HepG2 (cell line): ENCODE results near the gene SLC35F6. TPM values are rescaled to one million over a fixed set of nuclear protein-coding genes. Genes with fewer than 3 reads are reported as not detected.

ENCODE experiments used
- GPN1 ChIP-seq: sonication (generic); formaldehyde crosslinking; IDR thresholded peaks from 2 replicates; pipeline ENCODE4 v1.5.1; 2020; ENCODE audit warnings: missing genetic modification reagents, borderline replicate concordance
- JUN ChIP-seq: sonication (generic); formaldehyde crosslinking; IDR thresholded peaks from 2 replicates; pipeline ENCODE4 v1.4.0; 2020; ENCODE audit warnings: mild to moderate bottlenecking, missing genetic modification reagents
- KLF9 ChIP-seq: IDR thresholded peaks from 2 replicates; pipeline ENCODE4 v1.6.1; 2016; ENCODE audit warnings: low read depth
- MAFG ChIP-seq: sonication (generic); formaldehyde crosslinking; IDR thresholded peaks from 2 replicates; pipeline ENCODE4 v1.5.1; 2020; ENCODE audit warnings: mild to moderate bottlenecking, missing genetic modification reagents
- MED13 ChIP-seq: sonication (generic); formaldehyde crosslinking; IDR thresholded peaks from 2 replicates; pipeline ENCODE4 v1.5.0; 2020; ENCODE audit warnings: missing genetic modification reagents
- NFKB2 ChIP-seq: sonication (generic); formaldehyde crosslinking; IDR thresholded peaks from 2 replicates; pipeline ENCODE4 v1.4.0; 2020; ENCODE audit warnings: missing genetic modification reagents, borderline replicate concordance
- PPARG ChIP-seq: conservative IDR thresholded peaks from 2 replicates; pipeline ENCODE4 v1.6.1; 2016; ENCODE audit warnings: missing biosample characterization, missing genetic modification reagents
- SRSF9 ChIP-seq: fragments of 200-400 bp; formaldehyde crosslinking; IDR thresholded peaks from 2 replicates; pipeline ENCODE4 v1.6.1; 2018; ENCODE audit warnings: borderline replicate concordance, mild to moderate bottlenecking, low read depth, low read length; ENCODE audit not compliant: insufficient read depth, poor library complexity, severe bottlenecking
- SRY ChIP-seq: sonication (generic); formaldehyde crosslinking; IDR thresholded peaks from 2 replicates; pipeline ENCODE4 v1.8.0; 2022; ENCODE audit warnings: mild to moderate bottlenecking, missing genetic modification reagents
- TCF12 ChIP-seq, 2 experiments: fragments of 450-650 bp in 1 of 2; sonication (generic) in 1 of 2; formaldehyde crosslinking in 1 of 2; IDR thresholded peaks; 2 replicates each; pipeline versions ENCODE4 v1.6.1 to v1.8.0; 2017 to 2022; ENCODE audit warnings: antibody characterized with exemption in 1 of 2, mild to moderate bottlenecking in 1 of 2, missing genetic modification reagents in 1 of 2, moderate library complexity in 1 of 2
- TSC22D2 ChIP-seq: sonication (generic); formaldehyde crosslinking; IDR thresholded peaks from 2 replicates; pipeline ENCODE4 v1.5.1; 2020; ENCODE audit warnings: missing genetic modification reagents, mild to moderate bottlenecking, borderline replicate concordance
- ZBTB3 ChIP-seq: sonication (generic); formaldehyde crosslinking; IDR thresholded peaks from 2 replicates; pipeline ENCODE4 v1.4.0; 2020; ENCODE audit warnings: low read depth, mild to moderate bottlenecking, moderate library complexity, missing genetic modification reagents, borderline replicate concordance
- ZNF136 ChIP-seq: sonication (generic); formaldehyde crosslinking; IDR thresholded peaks from 2 replicates; pipeline ENCODE4 v1.8.1; 2022; ENCODE audit warnings: low read depth, mild to moderate bottlenecking, moderate library complexity, missing genetic modification reagents
- ZNF577 ChIP-seq: sonication (generic); formaldehyde crosslinking; IDR thresholded peaks from 2 replicates; pipeline ENCODE4 v1.4.0; 2020; ENCODE audit warnings: mild to moderate bottlenecking, low read depth, missing genetic modification reagents, borderline replicate concordance
- ZNF619 ChIP-seq: sonication (generic); formaldehyde crosslinking; IDR thresholded peaks from 2 replicates; pipeline ENCODE4 v1.4.0; 2020; ENCODE audit warnings: mild to moderate bottlenecking, missing genetic modification reagents
- polyA plus RNA-seq, 8 experiments: library from polyadenylated mRNA; depleted of rRNA in 3 of 8; stranded (reverse) in 7 of 8; unstranded in 1 of 8; fragments of >200 nt; fragmentation: Illumina TruSeq in 4 of 8; extraction: Trizol in 4 of 8; gene quantifications; 2 replicates each; pipeline versions ENCODE4 v1.2.1 to v1.2.3, GENCODE V29; 2011 to 2016; ENCODE audit warnings: low read depth in 4 of 8, missing spikeins in 1 of 8, mixed read lengths in 1 of 8; ENCODE audit not compliant: insufficient read depth in 1 of 8
- total RNA-seq, 5 experiments: library from RNA; depleted of rRNA; stranded (reverse); fragments of >200 nt; fragmentation: Illumina TruSeq; extraction: Trizol; gene quantifications; 2 replicates each; pipeline ENCODE4 v1.2.3, GENCODE V29; 2016; ENCODE audit warnings: low read depth in 1 of 5
- TF ChIP-seq, protein P1 (sequence below): IDR thresholded peaks from 2 replicates; pipeline ENCODE4 v1.4.0; 2020; ENCODE audit warnings: mild to moderate bottlenecking, missing genetic modification reagents
- TF ChIP-seq, protein P2 (sequence below): IDR thresholded peaks from 2 replicates; pipeline ENCODE4 v1.6.1; 2016; ENCODE audit warnings: mild to moderate bottlenecking
- TF ChIP-seq, protein P3 (sequence below): sonication (generic); formaldehyde crosslinking; IDR thresholded peaks from 2 replicates; pipeline ENCODE4 v1.4.0; 2020; ENCODE audit warnings: mild to moderate bottlenecking, missing genetic modification reagents

The SLC35F6 gene
- total and polyA plus RNA-seq, 2 of the 13 experiments (the other 11 are each of a cell fraction or from before 2014, with no cell fraction given) = 15.2 to 21.2 TPM

DNA sequence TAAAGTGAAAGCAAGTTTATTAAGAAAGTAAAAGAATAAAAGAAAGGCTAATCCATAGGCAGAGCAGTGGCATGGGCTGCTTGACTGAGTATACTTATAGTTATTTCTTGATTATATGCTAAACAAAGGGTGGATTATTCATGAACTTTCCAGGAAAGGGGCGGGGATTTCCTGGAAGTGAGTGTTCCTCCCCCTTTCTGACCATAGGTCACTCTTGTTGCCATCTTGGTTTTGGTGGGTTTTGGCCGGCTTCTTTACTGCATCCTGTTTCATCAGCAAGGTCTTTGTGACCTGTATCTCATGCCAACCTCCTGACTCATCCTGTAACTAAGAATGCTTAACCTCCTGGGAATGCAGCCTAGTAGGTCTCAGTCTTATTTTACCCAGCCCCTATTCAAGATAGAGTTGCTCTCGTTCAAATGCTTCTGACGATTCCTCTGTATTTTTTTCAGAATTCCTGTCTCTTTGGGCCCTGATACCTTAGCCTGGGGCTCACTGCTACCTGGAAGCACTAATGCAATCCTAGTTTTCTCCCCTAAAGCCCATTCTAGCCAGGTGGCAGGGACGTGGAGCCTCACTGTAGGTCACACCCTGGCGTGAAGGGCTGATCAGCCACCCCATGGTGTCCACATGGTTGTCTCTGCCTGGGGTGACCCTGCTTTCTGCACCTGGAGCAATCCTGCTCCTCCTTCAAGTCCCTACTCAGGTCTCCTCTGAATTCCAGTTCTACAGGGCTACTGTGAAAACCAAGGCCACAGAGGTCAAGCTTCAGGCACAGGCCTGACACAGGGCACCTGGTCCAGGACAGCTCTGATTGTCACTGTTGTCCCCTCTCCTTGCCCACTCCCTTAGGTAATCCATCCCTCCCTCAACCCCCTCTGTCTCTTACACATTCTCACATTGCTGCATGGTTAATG, 6.0 kb upstream of the SLC35F6 start (continued):
- TF ChIP-seq, protein P1, sequence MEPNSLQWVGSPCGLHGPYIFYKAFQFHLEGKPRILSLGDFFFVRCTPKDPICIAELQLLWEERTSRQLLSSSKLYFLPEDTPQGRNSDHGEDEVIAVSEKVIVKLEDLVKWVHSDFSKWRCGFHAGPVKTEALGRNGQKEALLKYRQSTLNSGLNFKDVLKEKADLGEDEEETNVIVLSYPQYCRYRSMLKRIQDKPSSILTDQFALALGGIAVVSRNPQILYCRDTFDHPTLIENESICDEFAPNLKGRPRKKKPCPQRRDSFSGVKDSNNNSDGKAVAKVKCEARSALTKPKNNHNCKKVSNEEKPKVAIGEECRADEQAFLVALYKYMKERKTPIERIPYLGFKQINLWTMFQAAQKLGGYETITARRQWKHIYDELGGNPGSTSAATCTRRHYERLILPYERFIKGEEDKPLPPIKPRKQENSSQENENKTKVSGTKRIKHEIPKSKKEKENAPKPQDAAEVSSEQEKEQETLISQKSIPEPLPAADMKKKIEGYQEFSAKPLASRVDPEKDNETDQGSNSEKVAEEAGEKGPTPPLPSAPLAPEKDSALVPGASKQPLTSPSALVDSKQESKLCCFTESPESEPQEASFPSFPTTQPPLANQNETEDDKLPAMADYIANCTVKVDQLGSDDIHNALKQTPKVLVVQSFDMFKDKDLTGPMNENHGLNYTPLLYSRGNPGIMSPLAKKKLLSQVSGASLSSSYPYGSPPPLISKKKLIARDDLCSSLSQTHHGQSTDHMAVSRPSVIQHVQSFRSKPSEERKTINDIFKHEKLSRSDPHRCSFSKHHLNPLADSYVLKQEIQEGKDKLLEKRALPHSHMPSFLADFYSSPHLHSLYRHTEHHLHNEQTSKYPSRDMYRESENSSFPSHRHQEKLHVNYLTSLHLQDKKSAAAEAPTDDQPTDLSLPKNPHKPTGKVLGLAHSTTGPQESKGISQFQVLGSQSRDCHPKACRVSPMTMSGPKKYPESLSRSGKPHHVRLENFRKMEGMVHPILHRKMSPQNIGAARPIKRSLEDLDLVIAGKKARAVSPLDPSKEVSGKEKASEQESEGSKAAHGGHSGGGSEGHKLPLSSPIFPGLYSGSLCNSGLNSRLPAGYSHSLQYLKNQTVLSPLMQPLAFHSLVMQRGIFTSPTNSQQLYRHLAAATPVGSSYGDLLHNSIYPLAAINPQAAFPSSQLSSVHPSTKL (CRISPR knock-in tag) = peak; percentile 80
- peak; percentile 63 for TF ChIP-seq PPARG (CRISPR knock-in tag)
- TF ChIP-seq KLF9 (CRISPR knock-in tag) = no peak
- TF ChIP-seq, protein P2, sequence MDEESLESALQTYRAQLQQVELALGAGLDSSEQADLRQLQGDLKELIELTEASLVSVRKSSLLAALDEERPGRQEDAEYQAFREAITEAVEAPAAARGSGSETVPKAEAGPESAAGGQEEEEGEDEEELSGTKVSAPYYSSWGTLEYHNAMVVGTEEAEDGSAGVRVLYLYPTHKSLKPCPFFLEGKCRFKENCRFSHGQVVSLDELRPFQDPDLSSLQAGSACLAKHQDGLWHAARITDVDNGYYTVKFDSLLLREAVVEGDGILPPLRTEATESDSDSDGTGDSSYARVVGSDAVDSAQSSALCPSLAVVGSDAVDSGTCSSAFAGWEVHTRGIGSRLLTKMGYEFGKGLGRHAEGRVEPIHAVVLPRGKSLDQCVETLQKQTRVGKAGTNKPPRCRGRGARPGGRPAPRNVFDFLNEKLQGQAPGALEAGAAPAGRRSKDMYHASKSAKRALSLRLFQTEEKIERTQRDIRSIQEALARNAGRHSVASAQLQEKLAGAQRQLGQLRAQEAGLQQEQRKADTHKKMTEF (CRISPR knock-in tag) = peak; percentile 70
- no peak for TF ChIP-seq ZNF136 (CRISPR knock-in tag)
- TF ChIP-seq NFKB2 = no peak
- TF ChIP-seq ZNF577 (CRISPR knock-in tag) = no peak
- TF ChIP-seq SRY (CRISPR knock-in tag) = no peak
- no peak for TF ChIP-seq ZBTB3 (CRISPR knock-in tag)
- TF ChIP-seq JUN = peak; percentile 63; the same call in 1 of the 2 replicates
- TF ChIP-seq ZNF619 (CRISPR knock-in tag) = no peak
- TF ChIP-seq SRSF9 = no peak
- TF ChIP-seq, protein P3, sequence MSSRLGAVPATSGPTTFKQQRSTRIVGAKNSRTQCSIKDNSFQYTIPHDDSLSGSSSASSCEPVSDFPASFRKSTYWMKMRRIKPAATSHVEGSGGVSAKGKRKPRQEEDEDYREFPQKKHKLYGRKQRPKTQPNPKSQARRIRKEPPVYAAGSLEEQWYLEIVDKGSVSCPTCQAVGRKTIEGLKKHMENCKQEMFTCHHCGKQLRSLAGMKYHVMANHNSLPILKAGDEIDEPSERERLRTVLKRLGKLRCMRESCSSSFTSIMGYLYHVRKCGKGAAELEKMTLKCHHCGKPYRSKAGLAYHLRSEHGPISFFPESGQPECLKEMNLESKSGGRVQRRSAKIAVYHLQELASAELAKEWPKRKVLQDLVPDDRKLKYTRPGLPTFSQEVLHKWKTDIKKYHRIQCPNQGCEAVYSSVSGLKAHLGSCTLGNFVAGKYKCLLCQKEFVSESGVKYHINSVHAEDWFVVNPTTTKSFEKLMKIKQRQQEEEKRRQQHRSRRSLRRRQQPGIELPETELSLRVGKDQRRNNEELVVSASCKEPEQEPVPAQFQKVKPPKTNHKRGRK (CRISPR knock-in tag) = no peak
- no peak for TF ChIP-seq MED13 (CRISPR knock-in tag)
- TF ChIP-seq MAFG = no peak
- no peak for TF ChIP-seq TSC22D2
- TF ChIP-seq GPN1 (CRISPR knock-in tag) = no peak
- no peak for TF ChIP-seq TCF12 (IDR thresholded peaks at IDR 0.05)
- TF ChIP-seq TCF12 (CRISPR knock-in tag; IDR thresholded peaks at IDR 0.05) = no peak
